ENCODE measurements around the gene PIAS3.

PIAS3 gene

GRCh38 chr1:145891587-145892485 lies 33.0 kb upstream of the PIAS3 start (continued):
- TF ChIP-seq ZNF518A (tag by site-specific recombination; conservative IDR thresholded peaks at IDR 0.05; ENCODE audit: low read depth) (no peak; the same call in 1 of the 2 replicates), ZNF791 (tag by site-specific recombination; IDR thresholded peaks at IDR 0.05) (no peak), SALL2 (tag by site-specific recombination; IDR thresholded peaks at IDR 0.05; ENCODE audit: borderline replicate concordance) (no peak), ZSCAN5A (tag by site-specific recombination; IDR thresholded peaks at IDR 0.05) (no peak), ZFHX2 (tag by site-specific recombination; conservative IDR thresholded peaks at IDR 0.05) (no peak), ZNF112 (tag by site-specific recombination; IDR thresholded peaks at IDR 0.05) (no peak), ZBTB48 (tag by site-specific recombination; IDR thresholded peaks at IDR 0.05) (0 out of 2 replicates have a peak, but pooled peaks have one; percentile 31), ZNF558 (tag by site-specific recombination; IDR thresholded peaks at IDR 0.05) (peak; percentile 20), ZBTB44 (tag by site-specific recombination; IDR thresholded peaks at IDR 0.05) (peak; percentile 16; the same call in 1 of the 2 replicates), ZNF416 (tag by site-specific recombination; IDR thresholded peaks at IDR 0.05) (no peak), ZNF266 (tag by site-specific recombination; IDR thresholded peaks at IDR 0.05; ENCODE audit: low read depth) (no peak), ZSCAN4 (tag by site-specific recombination; IDR thresholded peaks at IDR 0.05) (no peak), KLF1 (tag by site-specific recombination; IDR thresholded peaks at IDR 0.05) (no peak), ZNF394 (tag by site-specific recombination; IDR thresholded peaks at IDR 0.05; ENCODE audit: borderline replicate concordance) (peak; percentile 73; the same call in 1 of the 2 replicates), ZNF426 (tag by site-specific recombination; IDR thresholded peaks at IDR 0.05) (no peak), ZNF155 (tag by site-specific recombination; IDR thresholded peaks at IDR 0.05) (no peak), ELK4 (IDR thresholded peaks at IDR 0.05; ENCODE audit: borderline replicate concordance, low read depth, low read length) (no peak), PBX3 (CRISPR knock-in tag; IDR thresholded peaks at IDR 0.05) (no peak), ZNF623 (tag by site-specific recombination; IDR thresholded peaks at IDR 0.05) (no peak), ZNF19 (tag by site-specific recombination; IDR thresholded peaks at IDR 0.05; ENCODE audit: low read depth) (no peak), ZNF610 (tag by site-specific recombination; IDR thresholded peaks at IDR 0.05; ENCODE audit: borderline replicate concordance) (no peak; the same call in 1 of the 2 replicates), ZNF214 (tag by site-specific recombination; IDR thresholded peaks at IDR 0.05; ENCODE audit: borderline replicate concordance) (no peak), ZNF580 (tag by site-specific recombination; IDR thresholded peaks at IDR 0.05) (no peak), KLF16 (tag by site-specific recombination; IDR thresholded peaks at IDR 0.05) (no peak), KLF9 (tag by site-specific recombination; IDR thresholded peaks at IDR 0.05; ENCODE audit: low read depth) (no peak), EGR2 (tag by site-specific recombination; IDR thresholded peaks at IDR 0.05; ENCODE audit: low read depth) (no peak), ZBTB8A (tag by site-specific recombination; IDR thresholded peaks at IDR 0.05) (peak; percentile 97)

Measured in HEK293 (cell line).